Measurements from ENCODE around the gene ERVFRD-1. TPM values are rescaled to one million over a fixed set of nuclear protein-coding genes. Genes with fewer than 3 reads are reported as not detected.

Gene ERVFRD-1
- total and polyA plus RNA-seq, 2 of the 13 experiments (the other 11 are each of a cell fraction or from before 2014, with no cell fraction given) = not detected

DNA sequence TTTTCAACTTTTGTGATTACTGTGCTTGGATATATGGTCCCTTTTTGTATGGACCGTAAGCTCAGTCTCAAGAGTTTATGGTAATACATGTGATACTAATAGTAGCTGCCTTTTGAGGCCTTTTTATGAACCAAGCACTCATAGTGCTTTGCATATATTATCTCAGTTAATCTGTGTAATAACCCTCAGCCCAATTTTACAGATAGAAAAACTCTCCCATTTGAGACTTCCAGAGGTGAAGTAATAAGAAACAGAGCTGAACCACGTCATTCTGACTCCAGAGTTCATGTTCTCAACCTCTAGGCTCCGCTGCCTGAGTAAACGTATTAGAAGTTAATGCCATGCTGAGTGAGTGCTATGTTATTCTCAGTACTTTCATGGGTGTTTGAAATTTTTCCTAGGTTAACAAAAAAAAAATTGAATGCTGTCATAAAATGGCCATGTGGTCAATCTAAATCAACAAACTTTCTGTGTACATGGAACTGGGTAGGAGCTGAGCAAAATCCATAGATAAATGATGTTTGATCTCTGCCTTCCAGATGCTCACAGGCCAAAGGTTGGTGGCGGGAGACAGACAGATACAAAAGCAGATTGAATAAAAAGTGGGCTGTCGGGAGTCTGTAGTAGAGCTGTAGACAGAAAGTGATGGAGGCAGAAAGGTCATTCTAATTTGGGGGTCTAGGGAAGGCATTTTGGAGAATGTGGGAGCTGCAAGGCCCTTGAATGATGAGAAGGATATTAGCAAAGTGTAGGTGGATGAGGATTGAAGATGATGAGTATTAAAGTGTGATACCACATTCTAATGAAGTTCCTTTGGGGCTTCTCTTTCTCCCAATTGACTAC, 44.8 kb downstream of the ERVFRD-1 start (continued):
- TF ChIP-seq EHMT2 (IDR thresholded peaks at IDR 0.05; ENCODE audit: borderline replicate concordance, low read depth, low read length) (peak; percentile 74; the same call in 1 of the 2 replicates), MATR3 (CRISPR knock-in tag; IDR thresholded peaks at IDR 0.05) (no peak), ZMAT3 (CRISPR knock-in tag; conservative IDR thresholded peaks at IDR 0.05) (no peak), SALL2 (CRISPR knock-in tag; IDR thresholded peaks at IDR 0.05) (0 out of 2 replicates have a peak, but pooled peaks have one; percentile 26), HNF4G (IDR thresholded peaks at IDR 0.05; ENCODE audit: borderline replicate concordance, low read depth, low read length) (peak; percentile 93), HNF4G (CRISPR knock-in tag; IDR thresholded peaks at IDR 0.05; ENCODE audit: borderline replicate concordance, low read depth) (peak; percentile 66; the same call in 1 of the 2 replicates), ZNF205 (CRISPR knock-in tag; IDR thresholded peaks at IDR 0.05) (no peak), ZNF430 (CRISPR knock-in tag; IDR thresholded peaks at IDR 0.05) (peak; percentile 44), SP1 (IDR thresholded peaks at IDR 0.05) (no peak), SP1 (CRISPR knock-in tag; IDR thresholded peaks at IDR 0.05) (no peak), CHCHD3 (CRISPR knock-in tag; IDR thresholded peaks at IDR 0.05) (no peak), ZNF773 (CRISPR knock-in tag; IDR thresholded peaks at IDR 0.05; ENCODE audit: borderline replicate concordance) (no peak), HIVEP1 (CRISPR knock-in tag; IDR thresholded peaks at IDR 0.05) (no peak), ZNF33B (CRISPR knock-in tag; IDR thresholded peaks at IDR 0.05) (no peak), HOXA5 (CRISPR knock-in tag; IDR thresholded peaks at IDR 0.05) (no peak), ZNF441 (CRISPR knock-in tag; IDR thresholded peaks at IDR 0.05; ENCODE audit: borderline replicate concordance) (no peak), ZNF782 (CRISPR knock-in tag; IDR thresholded peaks at IDR 0.05; ENCODE audit: borderline replicate concordance) (no peak), ZNF33A (CRISPR knock-in tag; IDR thresholded peaks at IDR 0.05; ENCODE audit: borderline replicate concordance) (no peak)
- TF ChIP-seq, protein P1, sequence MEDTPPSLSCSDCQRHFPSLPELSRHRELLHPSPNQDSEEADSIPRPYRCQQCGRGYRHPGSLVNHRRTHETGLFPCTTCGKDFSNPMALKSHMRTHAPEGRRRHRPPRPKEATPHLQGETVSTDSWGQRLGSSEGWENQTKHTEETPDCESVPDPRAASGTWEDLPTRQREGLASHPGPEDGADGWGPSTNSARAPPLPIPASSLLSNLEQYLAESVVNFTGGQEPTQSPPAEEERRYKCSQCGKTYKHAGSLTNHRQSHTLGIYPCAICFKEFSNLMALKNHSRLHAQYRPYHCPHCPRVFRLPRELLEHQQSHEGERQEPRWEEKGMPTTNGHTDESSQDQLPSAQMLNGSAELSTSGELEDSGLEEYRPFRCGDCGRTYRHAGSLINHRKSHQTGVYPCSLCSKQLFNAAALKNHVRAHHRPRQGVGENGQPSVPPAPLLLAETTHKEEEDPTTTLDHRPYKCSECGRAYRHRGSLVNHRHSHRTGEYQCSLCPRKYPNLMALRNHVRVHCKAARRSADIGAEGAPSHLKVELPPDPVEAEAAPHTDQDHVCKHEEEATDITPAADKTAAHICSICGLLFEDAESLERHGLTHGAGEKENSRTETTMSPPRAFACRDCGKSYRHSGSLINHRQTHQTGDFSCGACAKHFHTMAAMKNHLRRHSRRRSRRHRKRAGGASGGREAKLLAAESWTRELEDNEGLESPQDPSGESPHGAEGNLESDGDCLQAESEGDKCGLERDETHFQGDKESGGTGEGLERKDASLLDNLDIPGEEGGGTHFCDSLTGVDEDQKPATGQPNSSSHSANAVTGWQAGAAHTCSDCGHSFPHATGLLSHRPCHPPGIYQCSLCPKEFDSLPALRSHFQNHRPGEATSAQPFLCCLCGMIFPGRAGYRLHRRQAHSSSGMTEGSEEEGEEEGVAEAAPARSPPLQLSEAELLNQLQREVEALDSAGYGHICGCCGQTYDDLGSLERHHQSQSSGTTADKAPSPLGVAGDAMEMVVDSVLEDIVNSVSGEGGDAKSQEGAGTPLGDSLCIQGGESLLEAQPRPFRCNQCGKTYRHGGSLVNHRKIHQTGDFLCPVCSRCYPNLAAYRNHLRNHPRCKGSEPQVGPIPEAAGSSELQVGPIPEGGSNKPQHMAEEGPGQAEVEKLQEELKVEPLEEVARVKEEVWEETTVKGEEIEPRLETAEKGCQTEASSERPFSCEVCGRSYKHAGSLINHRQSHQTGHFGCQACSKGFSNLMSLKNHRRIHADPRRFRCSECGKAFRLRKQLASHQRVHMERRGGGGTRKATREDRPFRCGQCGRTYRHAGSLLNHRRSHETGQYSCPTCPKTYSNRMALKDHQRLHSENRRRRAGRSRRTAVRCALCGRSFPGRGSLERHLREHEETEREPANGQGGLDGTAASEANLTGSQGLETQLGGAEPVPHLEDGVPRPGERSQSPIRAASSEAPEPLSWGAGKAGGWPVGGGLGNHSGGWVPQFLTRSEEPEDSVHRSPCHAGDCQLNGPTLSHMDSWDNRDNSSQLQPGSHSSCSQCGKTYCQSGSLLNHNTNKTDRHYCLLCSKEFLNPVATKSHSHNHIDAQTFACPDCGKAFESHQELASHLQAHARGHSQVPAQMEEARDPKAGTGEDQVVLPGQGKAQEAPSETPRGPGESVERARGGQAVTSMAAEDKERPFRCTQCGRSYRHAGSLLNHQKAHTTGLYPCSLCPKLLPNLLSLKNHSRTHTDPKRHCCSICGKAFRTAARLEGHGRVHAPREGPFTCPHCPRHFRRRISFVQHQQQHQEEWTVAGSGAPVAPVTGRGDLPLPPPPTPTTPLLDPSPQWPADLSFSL (CRISPR knock-in tag; IDR thresholded peaks at IDR 0.05) = no peak
- TF ChIP-seq, protein P2, sequence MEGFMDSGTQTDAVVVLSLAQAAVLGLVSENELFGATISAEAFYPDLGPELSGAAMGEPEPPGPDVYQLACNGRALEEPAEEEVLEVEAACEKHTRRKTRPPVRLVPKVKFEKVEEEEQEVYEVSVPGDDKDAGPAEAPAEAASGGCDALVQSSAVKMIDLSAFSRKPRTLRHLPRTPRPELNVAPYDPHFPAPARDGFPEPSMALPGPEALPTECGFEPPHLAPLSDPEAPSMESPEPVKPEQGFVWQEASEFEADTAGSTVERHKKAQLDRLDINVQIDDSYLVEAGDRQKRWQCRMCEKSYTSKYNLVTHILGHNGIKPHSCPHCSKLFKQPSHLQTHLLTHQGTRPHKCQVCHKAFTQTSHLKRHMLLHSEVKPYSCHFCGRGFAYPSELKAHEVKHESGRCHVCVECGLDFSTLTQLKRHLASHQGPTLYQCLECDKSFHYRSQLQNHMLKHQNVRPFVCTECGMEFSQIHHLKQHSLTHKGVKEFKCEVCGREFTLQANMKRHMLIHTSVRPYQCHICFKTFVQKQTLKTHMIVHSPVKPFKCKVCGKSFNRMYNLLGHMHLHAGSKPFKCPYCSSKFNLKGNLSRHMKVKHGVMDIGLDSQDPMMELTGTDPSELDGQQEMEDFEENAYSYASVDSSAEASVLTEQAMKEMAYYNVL (CRISPR knock-in tag; IDR thresholded peaks at IDR 0.05; ENCODE audit: borderline replicate concordance) = no peak
- TF ChIP-seq, protein P3, sequence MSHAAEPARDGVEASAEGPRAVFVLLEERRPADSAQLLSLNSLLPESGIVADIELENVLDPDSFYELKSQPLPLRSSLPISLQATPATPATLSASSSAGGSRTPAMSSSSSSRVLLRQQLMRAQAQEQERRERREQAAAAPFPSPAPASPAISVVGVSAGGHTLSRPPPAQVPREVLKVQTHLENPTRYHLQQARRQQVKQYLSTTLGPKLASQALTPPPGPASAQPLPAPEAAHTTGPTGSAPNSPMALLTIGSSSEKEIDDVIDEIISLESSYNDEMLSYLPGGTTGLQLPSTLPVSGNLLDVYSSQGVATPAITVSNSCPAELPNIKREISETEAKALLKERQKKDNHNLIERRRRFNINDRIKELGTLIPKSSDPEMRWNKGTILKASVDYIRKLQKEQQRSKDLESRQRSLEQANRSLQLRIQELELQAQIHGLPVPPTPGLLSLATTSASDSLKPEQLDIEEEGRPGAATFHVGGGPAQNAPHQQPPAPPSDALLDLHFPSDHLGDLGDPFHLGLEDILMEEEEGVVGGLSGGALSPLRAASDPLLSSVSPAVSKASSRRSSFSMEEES (CRISPR knock-in tag; IDR thresholded peaks at IDR 0.05) = peak; percentile 71; the same call in 1 of the 2 replicates

Measured in HepG2 (cell line).